Gastroesophageal sphincter (tissue), 4 donors: ENCODE results near the gene PRPSAP1. TPM values are rescaled to one million over a fixed set of nuclear protein-coding genes. Genes with fewer than 3 reads are reported as not detected.
"Not testable (repeated sequence)": the region's sequence is repeated elsewhere in the genome, so short reads cannot be mapped to it uniquely, and the experiment has no call there.

Experiments
- ATAC-seq: fragments of 150-250 bp; one replicate; pipeline ENCODE4 v1.9.1; 2016; ENCODE audit warnings: mild to moderate bottlenecking, moderate library complexity
- H3K27ac ChIP-seq, 4 donors: fragments of 200-600 bp; sonication (generic) in 3 of 4; 1 replicate in 3 of 4; 2 replicates in 1 of 4; pipeline ENCODE4 v1.5.1; 2016 to 2019
- H3K27me3 ChIP-seq: fragments of 200-600 bp; sonication (generic); one replicate; pipeline ENCODE4 v1.5.1; 2019
- H3K36me3 ChIP-seq, 2 donors: fragments of 200-600 bp; sonication (generic); one replicate each; pipeline ENCODE4 v1.5.1; 2019; ENCODE audit warnings: control low read depth in 1 of 2
- H3K4me1 ChIP-seq, 3 donors: fragments of 200-600 bp; sonication (generic); 1 replicate in 2 of 3; 2 replicates in 1 of 3; pipeline ENCODE4 v1.5.1; 2016 to 2019; ENCODE audit warnings: control low read depth in 2 of 3
- H3K4me3 ChIP-seq, 2 donors: fragments of 200-600 bp; sonication (generic); one replicate each; pipeline ENCODE4 v1.5.1; 2019; ENCODE audit warnings: mild to moderate bottlenecking in 1 of 2, moderate library complexity in 1 of 2
- H3K9me3 ChIP-seq, 3 donors: fragments of 200-600 bp; sonication (generic); one replicate each; pipeline ENCODE4 v1.5.1; 2017 to 2019; ENCODE audit warnings: control low read depth in 2 of 3
- EP300 ChIP-seq: sonication (generic); formaldehyde crosslinking; IDR thresholded peaks from one replicate; pipeline ENCODE4 v1.6.1; 2017; ENCODE audit warnings: antibody characterized with exemption, mild to moderate bottlenecking
- POLR2A ChIP-seq, 2 donors: fragments of 450-650 bp; IDR thresholded peaks; one replicate each; pipeline ENCODE4 v1.6.1; 2017; ENCODE audit warnings: antibody characterized with exemption in 2 of 2, mild to moderate bottlenecking in 2 of 2, moderate library complexity in 1 of 2
- POLR2AphosphoS5 ChIP-seq: sonication (generic); formaldehyde crosslinking; IDR thresholded peaks from one replicate; pipeline ENCODE4 v1.6.1; 2017; ENCODE audit warnings: antibody characterized with exemption
- WGBS, 2 donors: methylation state at CpG; one replicate each; pipeline ENCODE4 v1.1.5; 2018; ENCODE audit warnings: low coverage in 1 of 2; 5-methylcytosine and 5-hydroxymethylcytosine counted together
- total RNA-seq, 4 donors: library from RNA; depleted of rRNA; stranded (reverse); fragments of >200 nt; gene quantifications; one replicate each; pipeline ENCODE4 v1.1.0, GENCODE V29; 2016
- TF ChIP-seq, protein P1 (sequence below), 4 experiments: fragments of 200-600 bp in 2 of 4; fragments of 450-650 bp in 2 of 4; sonication (generic) in 1 of 4; IDR thresholded peaks; one replicate each; pipeline ENCODE4 v1.5.1; 2017 to 2019; ENCODE audit warnings: antibody characterized with exemption in 4 of 4, mild to moderate bottlenecking in 2 of 4, moderate library complexity in 2 of 4

The PRPSAP1 gene
- total RNA-seq, 4 donors from 2014 or later = 44.7 to 48.5 (median 46.6) TPM

DNA sequence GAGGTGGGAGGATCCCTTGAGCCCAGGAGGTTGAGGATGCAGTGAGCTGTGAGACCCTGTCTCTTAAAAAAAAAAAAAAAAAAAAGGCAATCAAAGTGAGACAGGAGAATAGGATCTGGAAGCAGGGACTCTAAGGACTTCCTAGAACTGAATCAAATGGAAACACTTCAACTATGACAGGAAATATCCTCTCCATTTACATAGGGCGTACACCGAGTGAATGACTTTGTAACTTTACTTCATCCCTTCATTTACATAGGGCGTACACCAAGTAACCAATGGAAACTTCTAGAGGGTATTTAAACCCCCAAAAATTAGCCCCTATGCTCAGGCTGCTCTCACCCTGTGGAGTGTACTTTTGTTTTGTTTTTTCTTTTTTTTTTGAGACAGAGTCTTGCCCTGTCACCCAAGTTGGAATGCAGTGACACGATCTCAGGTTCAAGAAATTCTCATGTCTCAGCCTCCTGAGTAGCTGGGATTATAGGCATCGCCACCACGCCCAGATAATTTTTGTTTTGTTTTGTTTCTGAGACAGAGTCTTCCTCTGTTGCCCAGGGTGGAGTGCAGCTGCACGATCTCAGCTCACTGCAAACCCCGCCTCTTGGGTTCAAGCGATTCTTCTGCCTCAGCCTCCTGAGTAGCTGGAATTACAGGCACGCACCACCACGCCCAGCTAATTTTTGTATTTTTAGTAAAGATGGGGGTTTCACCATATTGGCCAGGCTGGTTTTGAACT, 9.6 kb upstream of the PRPSAP1 start:
- no peak overlapping the region for H3K4me3 ChIP-seq
- no peaks in the 10 kb centered on the region for H3K36me3 ChIP-seq
- no peaks in the 10 kb centered on the region for H3K9me3 ChIP-seq
- 80 to 87% methylated on average over 9 to 11 of the region's 11 CpGs for WGBS, 2 donors
- no peak for ATAC-seq
- H3K4me1 ChIP-seq = peaks cover 0 to 26% (median 9%) of the 10 kb centered on the region in 3 donors
- peak overlapping the region in 1 of 4 donors; percentile 75 for H3K27ac ChIP-seq
- no peaks in the 10 kb centered on the region for H3K27me3 ChIP-seq
- TF ChIP-seq, protein P1, sequence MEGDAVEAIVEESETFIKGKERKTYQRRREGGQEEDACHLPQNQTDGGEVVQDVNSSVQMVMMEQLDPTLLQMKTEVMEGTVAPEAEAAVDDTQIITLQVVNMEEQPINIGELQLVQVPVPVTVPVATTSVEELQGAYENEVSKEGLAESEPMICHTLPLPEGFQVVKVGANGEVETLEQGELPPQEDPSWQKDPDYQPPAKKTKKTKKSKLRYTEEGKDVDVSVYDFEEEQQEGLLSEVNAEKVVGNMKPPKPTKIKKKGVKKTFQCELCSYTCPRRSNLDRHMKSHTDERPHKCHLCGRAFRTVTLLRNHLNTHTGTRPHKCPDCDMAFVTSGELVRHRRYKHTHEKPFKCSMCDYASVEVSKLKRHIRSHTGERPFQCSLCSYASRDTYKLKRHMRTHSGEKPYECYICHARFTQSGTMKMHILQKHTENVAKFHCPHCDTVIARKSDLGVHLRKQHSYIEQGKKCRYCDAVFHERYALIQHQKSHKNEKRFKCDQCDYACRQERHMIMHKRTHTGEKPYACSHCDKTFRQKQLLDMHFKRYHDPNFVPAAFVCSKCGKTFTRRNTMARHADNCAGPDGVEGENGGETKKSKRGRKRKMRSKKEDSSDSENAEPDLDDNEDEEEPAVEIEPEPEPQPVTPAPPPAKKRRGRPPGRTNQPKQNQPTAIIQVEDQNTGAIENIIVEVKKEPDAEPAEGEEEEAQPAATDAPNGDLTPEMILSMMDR (IDR thresholded peaks at IDR 0.05) = no peak

DNA sequence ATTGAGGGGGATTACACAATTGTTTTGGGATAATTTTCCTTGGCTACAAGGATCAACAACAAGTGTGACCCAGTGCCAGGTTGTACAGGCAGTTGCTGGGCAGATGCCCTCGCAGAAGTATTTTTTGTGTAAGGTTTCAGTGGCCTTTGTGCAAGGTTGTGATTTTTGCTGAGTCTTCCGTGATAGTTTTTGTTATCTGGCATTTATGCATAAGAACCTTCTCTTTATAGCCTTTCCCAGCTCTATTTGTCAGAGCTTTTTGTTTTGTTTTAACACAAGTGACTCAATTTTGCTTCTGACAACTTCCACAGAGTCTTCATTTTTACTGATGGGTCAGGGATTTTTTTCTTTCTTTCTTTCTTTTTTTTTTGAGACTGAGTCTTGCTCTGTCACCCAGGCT, 6.7 kb upstream of the PRPSAP1 start:
- Histone ChIP-seq H3K27me3 (no peaks in the 10 kb centered on the region), H3K4me3 (no peak overlapping the region), H3K27ac (peak overlapping the region in 2 of 4 donors; percentile 70 to 75), H3K36me3 (no peaks in the 10 kb centered on the region), H3K9me3 (no peaks in the 10 kb centered on the region), H3K4me1 (peaks cover 0 to 26% (median 9%) of the 10 kb centered on the region in 3 donors)
- TF ChIP-seq POLR2AphosphoS5 (no peak), POLR2A (IDR thresholded peaks at IDR 0.05) (no peak), EP300 (no peak)
- TF ChIP-seq, protein P1 (IDR thresholded peaks at IDR 0.05) = no peak
- 58 to 63% methylated on average over 2 of the region's 2 CpGs for WGBS, 2 donors
- ATAC-seq = no peak

DNA sequence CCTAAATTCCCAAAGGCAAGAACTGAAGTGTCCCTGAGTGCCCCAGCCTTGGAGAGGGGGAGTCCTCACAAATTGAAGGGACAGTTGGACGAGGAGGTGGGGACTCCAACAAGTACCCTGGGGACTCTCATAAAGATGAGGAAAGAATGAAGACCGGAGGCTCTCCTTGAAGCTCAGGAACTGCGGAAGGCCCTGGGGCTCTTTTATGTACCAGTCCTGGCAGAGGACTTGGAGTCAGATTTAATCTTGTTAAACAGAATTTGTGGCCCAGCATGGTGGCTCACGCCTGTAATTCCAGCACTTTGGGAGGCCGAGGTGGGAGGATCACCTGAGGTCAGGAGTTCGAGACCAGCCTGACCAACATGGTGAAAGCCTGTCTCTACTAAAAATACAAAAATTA, 6.1 kb upstream of the PRPSAP1 start:
- peaks cover 0 to 27% (median 9%) of the 10 kb centered on the region in 3 donors for H3K4me1 ChIP-seq
- not testable (repeated sequence) for H3K27me3 ChIP-seq, H3K36me3 ChIP-seq, H3K4me3 ChIP-seq, ATAC-seq, H3K27ac ChIP-seq, H3K9me3 ChIP-seq
- 84 to 94% methylated on average over 3 to 6 of the region's 6 CpGs for WGBS, 2 donors

DNA sequence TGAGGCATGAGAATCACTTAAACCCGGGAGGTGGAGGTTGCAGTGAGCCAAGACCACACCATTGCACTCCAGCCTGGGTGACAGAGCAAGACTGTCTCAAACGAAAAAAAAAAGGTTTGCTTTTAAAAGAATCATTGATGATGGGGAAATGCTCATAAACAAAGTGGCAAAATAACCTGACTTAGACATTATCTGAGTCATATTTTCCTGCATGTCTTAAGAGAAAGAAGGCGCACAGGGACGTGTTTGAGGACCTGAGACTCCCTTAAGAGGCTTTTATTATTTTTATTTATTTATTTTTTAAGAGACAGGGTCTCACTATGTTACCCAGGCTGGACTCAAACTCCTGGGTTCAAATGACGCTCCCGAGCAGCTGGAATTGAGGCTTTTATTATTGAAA, 5.7 kb upstream of the PRPSAP1 start:
- Histone ChIP-seq H3K4me3 (no peak overlapping the region), H3K36me3 (no peaks in the 10 kb centered on the region), H3K4me1 (peaks cover 0 to 31% (median 9%) of the 10 kb centered on the region in 3 donors), H3K27ac (no peak overlapping the region), H3K9me3 (no peaks in the 10 kb centered on the region), H3K27me3 (no peaks in the 10 kb centered on the region)
- WGBS, 2 donors = 56 to 73% methylated on average over 4 to 6 of the region's 6 CpGs
- no peak for ATAC-seq
- TF ChIP-seq POLR2AphosphoS5 (no peak), POLR2A (IDR thresholded peaks at IDR 0.05) (no peak), EP300 (no peak)
- TF ChIP-seq, protein P1 (IDR thresholded peaks at IDR 0.05) = no peak

DNA sequence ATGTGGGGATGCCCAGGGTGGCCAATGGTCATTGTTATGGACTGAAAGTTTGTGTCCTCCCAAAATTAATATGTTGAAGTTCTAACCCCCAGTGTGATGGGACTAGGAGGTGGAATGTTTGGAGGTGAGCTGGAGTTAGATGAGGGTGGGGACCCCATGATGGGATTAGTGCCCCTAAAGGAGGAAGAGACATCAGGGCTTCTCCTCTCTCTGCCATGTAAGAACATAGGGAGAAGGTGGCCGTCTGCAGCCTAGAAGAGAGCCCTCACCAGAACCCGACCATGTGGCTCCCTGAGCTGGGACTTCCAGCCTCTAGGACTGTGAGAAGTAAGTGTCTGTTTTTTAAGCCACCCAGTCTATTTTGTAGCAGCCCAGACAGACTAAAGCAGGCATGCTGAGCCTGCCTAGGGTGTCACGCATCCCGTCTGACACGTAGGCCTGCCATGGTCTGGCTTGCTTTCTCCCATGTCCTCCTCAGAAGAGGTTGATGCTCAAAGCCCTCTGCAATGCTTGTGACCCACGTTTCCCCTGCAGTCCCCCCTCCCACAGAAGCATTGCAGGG, 4.0 kb upstream of the PRPSAP1 start:
- no peak for ATAC-seq
- peaks cover 0 to 35% (median 9%) of the 10 kb centered on the region in 3 donors for H3K4me1 ChIP-seq
- no peaks in the 10 kb centered on the region for H3K36me3 ChIP-seq
- no peak overlapping the region for H3K27ac ChIP-seq
- no peak overlapping the region for H3K4me3 ChIP-seq
- no peaks in the 10 kb centered on the region for H3K9me3 ChIP-seq
- no peaks in the 10 kb centered on the region for H3K27me3 ChIP-seq
- WGBS, 2 donors = 88% methylated on average over 4 of the region's 6 CpGs; no CpG with 5 or more reads in 1 of the 2 donors
- TF ChIP-seq EP300 = no peak
- TF ChIP-seq POLR2A (IDR thresholded peaks at IDR 0.05) = no peak
- TF ChIP-seq POLR2AphosphoS5 = no peak
- TF ChIP-seq, protein P1 (IDR thresholded peaks at IDR 0.05) = no peak
